NCI-H2029 (cell line): ENCODE measurements around the gene VWDE.
"Not testable (repeated sequence)": the region's sequence is repeated elsewhere in the genome, so short reads cannot be mapped to it uniquely, and the experiment has no call there.

ENCODE experiments used
- DNase-seq: peaks from one replicate; lab custom pipeline; 2025; lab: John Stamatoyannopoulos, UW

VWDE gene

GRCh38 chr7:12403287-12404181 lies at the start of gene VWDE:
Gene VWDE (minus strand): TSS chr7:12403865. CDS start chr7:12403716, 149 bp downstream.
- peak; percentile 77 for DNase-seq

GRCh38 chr7:12453136-12453535 lies 49.5 kb upstream of the VWDE start:
- DNase-seq, result not testable (repeated sequence)

GRCh38 chr7:12450615-12451014 lies 47.0 kb upstream of the VWDE start:
- no peak for DNase-seq

GRCh38 chr7:12444785-12445184 lies 41.1 kb upstream of the VWDE start:
- DNase-seq, result no peak

- DNase-seq, result no peak
Observed at GRCh38 chr7:12440229-12440628, 36.6 kb upstream of the VWDE start.

- DNase-seq, result peak; percentile 9
Observed at GRCh38 chr7:12436896-12437535, 33.4 kb upstream of the VWDE start.

- DNase-seq, result no peak
Observed at GRCh38 chr7:12436126-12436525, 32.5 kb upstream of the VWDE start.

- DNase-seq, result no peak
Observed at GRCh38 chr7:12434012-12434642, 30.5 kb upstream of the VWDE start.

- DNase-seq, result peak; percentile 43
Observed at GRCh38 chr7:12431886-12432556, 28.4 kb upstream of the VWDE start.

GRCh38 chr7:12425311-12425710 lies 21.6 kb upstream of the VWDE start:
- no peak for DNase-seq

- DNase-seq, result no peak
Observed at GRCh38 chr7:12423997-12424745, 20.5 kb upstream of the VWDE start.

- DNase-seq, result no peak
Observed at GRCh38 chr7:12423355-12423996, 19.8 kb upstream of the VWDE start.

- DNase-seq, result no peak
Observed at GRCh38 chr7:12422554-12423320, 19.1 kb upstream of the VWDE start.

GRCh38 chr7:12418452-12418851 lies 14.8 kb upstream of the VWDE start:
- no peak for DNase-seq

GRCh38 chr7:12415072-12415471 lies 11.4 kb upstream of the VWDE start:
- DNase-seq, result no peak

- no peak for DNase-seq
Observed at GRCh38 chr7:12412407-12412806, 8.7 kb upstream of the VWDE start.

- DNase-seq, result no peak
Observed at GRCh38 chr7:12410523-12410922, 6.9 kb upstream of the VWDE start.

- no peak for DNase-seq
Observed at GRCh38 chr7:12409097-12409711, 5.5 kb upstream of the VWDE start.

- DNase-seq, result not testable (repeated sequence)
Observed at GRCh38 chr7:12407652-12408051, 4.0 kb upstream of the VWDE start.

GRCh38 chr7:12402365-12402725 lies 1.3 kb downstream of the VWDE start:
- no peak for DNase-seq
